HAP-1 (cell line): Measurements from ENCODE around the gene JAK1.

Experiments used
- DNase-seq, 2 experiments: peaks; one replicate each; pipeline ENCODE4 v3.0.0-alpha.2; 2016 to 2020; ENCODE audit warnings: low spot score in 2 of 2
- H3K27me3 ChIP-seq: fragments of 250-450 bp; sonication (Bioruptor Pico); 2 replicates; pipeline ENCODE4 v1.5.1; 2020; ENCODE audit warnings: low read depth, mild to moderate bottlenecking, moderate library complexity
- H3K36me3 ChIP-seq: fragments of 250-450 bp; sonication (Bioruptor Pico); replicated peaks from 2 replicates; pipeline ENCODE4 v1.5.1; 2020; ENCODE audit warnings: mild to moderate bottlenecking
- H3K4me1 ChIP-seq: fragments of 250-450 bp; sonication (Bioruptor Pico); 2 replicates; pipeline ENCODE4 v1.5.1; 2020; ENCODE audit warnings: mild to moderate bottlenecking
- H3K4me3 ChIP-seq: fragments of 250-450 bp; sonication (Bioruptor Pico); 2 replicates; pipeline ENCODE4 v1.5.1; 2020; ENCODE audit warnings: mild to moderate bottlenecking, moderate library complexity
- H3K9me3 ChIP-seq: fragments of 250-450 bp; sonication (Bioruptor Pico); 2 replicates; pipeline ENCODE4 v1.5.1; 2020; ENCODE audit warnings: mild to moderate bottlenecking, moderate library complexity
- in situ Hi-C: fragments of 300-500 bp; cut with MboI; formaldehyde crosslinking; loops from 3 replicates; pipeline ENCODE4 v1.14.3; 2020; ENCODE audit warnings: low sequenced_read_pairs, inconsistent platforms, mixed read lengths

Gene JAK1

DNA sequence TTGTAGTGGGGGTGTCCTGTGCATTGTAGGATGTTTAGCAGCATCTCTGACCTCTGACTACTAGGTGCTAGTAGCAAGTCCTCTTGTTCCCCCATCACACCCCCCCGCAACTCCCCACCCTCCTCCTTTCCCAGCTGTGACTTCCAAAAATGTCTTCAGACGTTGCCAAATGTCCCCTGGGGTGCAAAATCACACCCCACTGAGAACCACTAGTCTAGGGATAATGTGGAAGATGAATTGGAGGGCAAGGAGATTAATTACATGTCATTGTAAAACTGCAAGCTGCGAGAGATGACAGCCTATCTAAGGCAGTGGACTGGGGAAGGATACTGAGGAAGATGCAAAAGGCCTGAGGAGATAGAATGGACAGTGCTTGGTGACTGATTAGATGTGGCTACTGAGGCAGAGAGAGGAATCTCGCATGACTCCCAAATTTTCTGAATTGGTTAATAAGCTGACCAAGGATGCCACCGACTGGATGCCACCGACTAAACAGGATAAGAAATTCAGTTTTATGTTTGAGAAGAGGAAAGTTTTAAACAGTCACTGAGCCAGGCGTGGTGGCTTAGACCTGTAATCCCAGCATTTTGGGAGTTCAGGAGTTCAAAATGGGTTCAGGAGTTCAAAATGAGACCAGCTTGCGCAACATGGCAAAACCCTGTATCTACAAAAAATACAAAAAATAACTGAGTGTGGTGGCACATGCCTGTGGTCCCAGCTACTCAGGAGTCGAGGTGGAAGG, 3.1 kb upstream of the JAK1 start:
- H3K9me3 ChIP-seq = no peaks in the 10 kb centered on the region
- no peak overlapping the region for H3K4me3 ChIP-seq
- DNase-seq = no peak
- H3K36me3 ChIP-seq = no peaks in the 10 kb centered on the region; the same call in 1 of the 2 replicates
- peaks cover 9% of the 10 kb centered on the region for H3K4me1 ChIP-seq
- in situ Hi-C loops = no loop called here
- H3K27me3 ChIP-seq = no peaks in the 10 kb centered on the region

DNA sequence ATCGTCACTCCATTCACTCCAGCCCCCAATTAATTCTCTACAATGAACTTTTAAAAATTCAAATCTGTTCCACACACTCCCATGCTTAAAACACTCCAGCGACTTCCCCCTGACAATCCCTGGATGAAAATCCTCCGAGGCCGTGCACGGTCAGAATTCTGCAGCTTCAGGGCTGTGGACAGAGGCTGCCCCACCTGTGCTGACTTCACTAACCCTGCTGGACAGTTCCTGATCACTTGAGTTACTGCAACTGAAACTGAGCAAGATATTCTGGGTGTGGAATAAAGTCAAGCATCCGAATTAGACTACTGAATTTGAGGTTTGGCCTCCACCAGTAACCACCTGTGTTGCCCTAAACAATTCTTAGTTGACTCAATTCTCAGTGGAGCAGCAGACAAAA, 1.0 kb upstream of the JAK1 start:
- Histone ChIP-seq H3K27me3 (no peaks in the 10 kb centered on the region), H3K4me1 (peaks cover 9% of the 10 kb centered on the region), H3K9me3 (no peaks in the 10 kb centered on the region), H3K36me3 (no peaks in the 10 kb centered on the region; the same call in 1 of the 2 replicates), H3K4me3 (no peak overlapping the region)
- DNase-seq = no peak
- in situ Hi-C loops = no loop called here

GRCh38 chr1:64965366-64966157, 787 bp downstream of the JAK1 start:
- Histone ChIP-seq H3K9me3 (no peaks in the 10 kb centered on the region), H3K27me3 (no peaks in the 10 kb centered on the region), H3K4me3 (peak overlapping the region; percentile 59), H3K36me3 (no peaks in the 10 kb centered on the region; the same call in 1 of the 2 replicates), H3K4me1 (peaks cover 13% of the 10 kb centered on the region)
- peak in 1 of 2 experiments; percentile 72 for DNase-seq
- in situ Hi-C loops = no loop called here

DNA sequence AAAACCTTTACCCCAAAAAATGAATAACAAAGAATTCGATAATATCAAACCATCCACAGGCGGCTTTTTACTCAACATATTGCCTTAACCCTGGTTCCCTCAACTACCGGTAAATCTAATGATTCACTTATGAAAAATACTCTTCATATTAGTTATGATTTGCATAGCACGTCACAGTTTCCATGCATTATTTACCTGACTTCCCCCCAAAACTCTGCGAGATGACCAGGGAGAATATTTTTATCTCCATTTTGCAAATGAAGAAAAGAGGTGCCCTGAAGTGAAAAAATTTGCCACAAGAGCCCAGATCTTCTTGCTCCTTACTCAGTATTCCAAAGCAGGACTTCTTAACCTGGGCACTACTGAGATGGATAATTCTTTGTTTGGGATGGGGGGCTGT, 2.9 kb downstream of the JAK1 start:
- Histone ChIP-seq H3K36me3 (no peaks in the 10 kb centered on the region; the same call in 1 of the 2 replicates), H3K4me1 (peaks cover 13% of the 10 kb centered on the region), H3K27me3 (no peaks in the 10 kb centered on the region), H3K4me3 (no peak overlapping the region), H3K9me3 (no peaks in the 10 kb centered on the region)
- in situ Hi-C loops = no loop called here
- no peak for DNase-seq

- no peak for DNase-seq
- in situ Hi-C loops = no loop called here
- H3K9me3 ChIP-seq = no peaks in the 10 kb centered on the region
- no peaks in the 10 kb centered on the region; the same call in 1 of the 2 replicates for H3K36me3 ChIP-seq
- no peak overlapping the region for H3K4me3 ChIP-seq
- no peaks in the 10 kb centered on the region for H3K27me3 ChIP-seq
- H3K4me1 ChIP-seq = peaks cover 13% of the 10 kb centered on the region
These were observed 3.9 kb downstream of the JAK1 start for GRCh38 chr1:64962441-64962840.

- peaks cover 10% of the 10 kb centered on the region for H3K4me1 ChIP-seq
- H3K27me3 ChIP-seq = no peaks in the 10 kb centered on the region
- H3K9me3 ChIP-seq = no peaks in the 10 kb centered on the region
- H3K36me3 ChIP-seq = no peaks in the 10 kb centered on the region; the same call in 1 of the 2 replicates
- no peak overlapping the region for H3K4me3 ChIP-seq
- in situ Hi-C loops = no loop called here
- DNase-seq = peak; percentile 35 to 64
These were observed 4.4 kb downstream of the JAK1 start for GRCh38 chr1:64961923-64962322.

GRCh38 chr1:64960731-64961130, 5.6 kb downstream of the JAK1 start:
- Histone ChIP-seq H3K27me3 (no peaks in the 10 kb centered on the region), H3K4me3 (no peak overlapping the region), H3K9me3 (no peaks in the 10 kb centered on the region), H3K36me3 (no peaks in the 10 kb centered on the region), H3K4me1 (peaks cover 8% of the 10 kb centered on the region; the same call in 1 of the 2 replicates)
- in situ Hi-C loops = no loop called here
- DNase-seq = no peak

DNA sequence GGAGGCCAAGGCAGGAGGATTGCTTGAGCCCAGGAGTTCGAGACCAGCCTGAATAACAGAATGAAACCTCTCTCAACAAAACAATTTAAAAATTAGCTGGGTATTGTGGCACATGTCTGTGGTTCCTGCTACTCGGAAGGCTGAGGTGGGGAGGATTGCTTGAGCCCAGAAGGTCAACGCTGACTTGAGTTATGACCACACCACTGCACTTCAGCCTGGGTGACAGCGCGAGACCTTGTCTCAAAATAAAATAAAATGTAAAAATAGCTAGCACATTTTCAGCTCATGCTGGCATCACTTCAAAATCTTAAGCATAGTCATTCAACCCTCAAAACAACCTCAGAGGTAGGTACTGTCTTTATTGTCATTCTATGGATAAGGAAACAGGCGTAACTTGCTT, 6.4 kb downstream of the JAK1 start:
- Histone ChIP-seq H3K36me3 (no peaks in the 10 kb centered on the region), H3K9me3 (no peaks in the 10 kb centered on the region), H3K4me3 (no peak overlapping the region), H3K27me3 (no peaks in the 10 kb centered on the region), H3K4me1 (peaks cover 4% of the 10 kb centered on the region; the same call in 1 of the 2 replicates)
- DNase-seq = no peak
- in situ Hi-C loops = no loop called here

GRCh38 chr1:64956733-64957441, 9.5 kb downstream of the JAK1 start:
- Histone ChIP-seq H3K4me3 (no peak overlapping the region), H3K36me3 (no peaks in the 10 kb centered on the region), H3K4me1 (no peaks in the 10 kb centered on the region), H3K9me3 (no peaks in the 10 kb centered on the region), H3K27me3 (no peaks in the 10 kb centered on the region)
- no peak for DNase-seq
- in situ Hi-C loops = no loop called here

GRCh38 chr1:64956010-64956640, 10.2 kb downstream of the JAK1 start:
- H3K4me1 ChIP-seq = no peaks in the 10 kb centered on the region
- no peak overlapping the region for H3K4me3 ChIP-seq
- no peaks in the 10 kb centered on the region for H3K27me3 ChIP-seq
- in situ Hi-C loops = no loop called here
- no peaks in the 10 kb centered on the region for H3K9me3 ChIP-seq
- DNase-seq = no peak
- H3K36me3 ChIP-seq = no peaks in the 10 kb centered on the region

DNA sequence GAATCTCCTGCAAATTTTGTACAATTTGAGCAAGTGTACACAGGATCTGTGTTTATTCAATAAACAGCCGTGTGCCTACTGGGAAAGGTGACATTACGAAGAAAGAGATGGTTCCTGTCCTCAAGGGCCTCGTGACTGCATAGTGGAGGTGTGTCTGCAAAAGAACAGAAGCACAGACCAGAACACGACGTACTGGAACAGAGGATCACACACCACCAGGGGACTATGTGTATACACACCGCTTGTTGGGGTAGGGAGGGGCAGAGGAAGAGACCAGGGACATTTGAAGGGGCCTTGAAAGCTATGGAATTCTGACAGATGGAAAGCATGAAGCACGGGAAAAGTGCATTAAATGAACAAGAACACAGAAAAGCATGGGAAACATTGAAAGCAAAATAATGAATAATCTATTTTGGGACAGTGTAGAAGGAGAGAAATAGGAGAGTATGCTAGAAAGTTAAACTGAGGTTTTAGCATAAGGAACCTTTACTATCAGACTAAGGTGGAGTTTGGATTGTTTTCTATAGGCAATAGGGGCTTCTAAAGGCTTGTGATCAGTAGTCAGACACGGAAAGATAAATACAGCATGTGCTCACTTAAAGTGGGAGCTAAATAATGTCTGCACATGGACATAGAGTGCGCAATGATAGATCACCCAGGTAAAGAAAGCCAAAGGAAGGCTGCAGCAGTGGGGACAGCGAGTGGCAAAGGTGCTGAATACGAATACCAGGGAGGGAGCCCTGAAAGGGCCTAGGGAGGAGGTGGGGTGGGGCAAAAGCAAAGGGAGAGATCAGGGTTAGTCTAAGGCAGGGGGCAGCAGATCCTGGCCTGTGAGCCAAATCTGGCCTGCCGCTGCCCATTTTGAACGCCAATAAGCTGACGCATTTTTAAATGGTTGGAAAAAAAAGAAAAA, 11.0 kb downstream of the JAK1 start:
- in situ Hi-C loops = no loop called here
- no peak for DNase-seq
- no peaks in the 10 kb centered on the region for H3K27me3 ChIP-seq

GRCh38 chr1:64953241-64953640, 13.1 kb downstream of the JAK1 start:
- no peaks in the 10 kb centered on the region for H3K27me3 ChIP-seq
- H3K4me1 ChIP-seq = no peaks in the 10 kb centered on the region
- in situ Hi-C loops = no loop called here
- H3K4me3 ChIP-seq = no peak overlapping the region
- H3K9me3 ChIP-seq = no peaks in the 10 kb centered on the region
- DNase-seq = no peak
- H3K36me3 ChIP-seq = no peaks in the 10 kb centered on the region

More for the DNA sequence above, 11.0 kb downstream of the JAK1 start:
- Histone ChIP-seq H3K36me3 (no peaks in the 10 kb centered on the region), H3K4me3 (no peak overlapping the region), H3K9me3 (no peaks in the 10 kb centered on the region), H3K4me1 (no peaks in the 10 kb centered on the region)
